HL-60 (cell line): Measurements from ENCODE around the gene FOXC2.

Experiments
- DNase-seq, 2 experiments: peaks; one replicate each; pipeline ENCODE4 v3.0.0-alpha.2; 2010 to 2020; ENCODE audit warnings: low read depth in 1 of 2, low spot score in 1 of 2
- H3K27ac ChIP-seq: fragments of 250-450 bp; sonication (Bioruptor Pico); replicated peaks from 2 replicates; pipeline ENCODE4 v1.5.1; 2020; ENCODE audit warnings: mild to moderate bottlenecking, moderate library complexity
- H3K27me3 ChIP-seq: fragments of 250-450 bp; sonication (Bioruptor Pico); 2 replicates; pipeline ENCODE4 v1.5.1; 2021; ENCODE audit warnings: mild to moderate bottlenecking, moderate library complexity; ENCODE audit not compliant: insufficient read depth, poor library complexity, severe bottlenecking
- H3K4me3 ChIP-seq: replicated peaks from 2 replicates; pipeline ENCODE4 v1.5.1; 2011; ENCODE audit warnings: mild to moderate bottlenecking, control low read depth, low read length; ENCODE audit not compliant: insufficient read depth
- GABPA ChIP-seq: IDR thresholded peaks from 2 replicates; pipeline ENCODE4 v1.6.1; 2012; ENCODE audit warnings: low read depth
- POLR2AphosphoS5 ChIP-seq: IDR thresholded peaks from 2 replicates; pipeline ENCODE4 v1.6.1; 2012; ENCODE audit warnings: low read depth
- SPI1 ChIP-seq: IDR thresholded peaks from 2 replicates; pipeline ENCODE4 v1.6.1; 2012; ENCODE audit warnings: low read depth, mild to moderate bottlenecking, borderline replicate concordance
- TF ChIP-seq, protein P1 (sequence below): IDR thresholded peaks from one replicate; pipeline ENCODE4 v1.5.1; 2011; ENCODE audit warnings: low read length, control low read depth, inconsistent platforms; ENCODE audit not compliant: insufficient read depth
- TF ChIP-seq, protein P2 (sequence below): IDR thresholded peaks from 2 replicates; pipeline ENCODE4 v1.6.1; 2012; ENCODE audit warnings: low read depth; ENCODE audit not compliant: insufficient replicate concordance

Gene FOXC2

DNA sequence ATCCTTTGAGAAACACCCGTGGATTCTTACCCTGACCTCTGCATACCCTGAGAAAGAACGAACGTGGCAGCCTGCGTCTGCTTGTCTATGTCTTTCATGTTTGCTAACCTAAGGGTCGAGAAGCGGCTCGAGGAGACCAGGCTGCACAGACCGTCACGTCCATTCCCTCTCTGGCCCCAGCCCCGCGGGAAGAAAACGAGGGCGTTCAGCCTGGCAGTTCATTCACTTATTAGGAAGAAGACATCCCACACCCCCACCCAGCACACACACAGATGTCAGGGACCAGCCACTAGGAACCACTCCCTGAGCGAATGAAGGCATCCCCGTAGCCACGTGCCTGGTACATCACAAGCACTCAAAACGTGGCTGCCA is 10.9 kb upstream of the FOXC2 start:
- no peak overlapping the region for H3K27ac ChIP-seq

DNA sequence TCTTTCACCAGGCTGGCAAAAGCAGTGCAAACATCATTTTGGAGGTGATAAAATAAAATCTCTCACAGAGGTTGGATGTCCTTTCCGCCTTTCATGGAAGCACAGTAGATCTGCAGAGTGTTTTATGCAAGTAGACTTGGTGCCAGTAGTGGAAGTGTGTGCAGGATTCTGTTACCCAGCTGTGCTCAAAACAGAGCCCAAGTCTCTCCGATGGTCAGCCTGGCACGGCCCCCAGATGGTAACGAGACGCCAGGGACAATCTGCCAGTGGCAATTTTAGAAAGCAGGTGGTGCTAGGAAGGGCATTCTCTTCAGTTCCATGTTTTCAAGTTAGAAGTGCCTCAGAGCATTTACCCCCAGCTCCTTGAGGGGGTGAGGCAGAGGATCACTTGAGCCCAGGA is 10.1 kb upstream of the FOXC2 start:
- no peak overlapping the region for H3K4me3 ChIP-seq
- no peak for DNase-seq
- no peak for TF ChIP-seq POLR2AphosphoS5
- no peak for TF ChIP-seq SPI1
- no peak for TF ChIP-seq GABPA
- TF ChIP-seq, protein P1, sequence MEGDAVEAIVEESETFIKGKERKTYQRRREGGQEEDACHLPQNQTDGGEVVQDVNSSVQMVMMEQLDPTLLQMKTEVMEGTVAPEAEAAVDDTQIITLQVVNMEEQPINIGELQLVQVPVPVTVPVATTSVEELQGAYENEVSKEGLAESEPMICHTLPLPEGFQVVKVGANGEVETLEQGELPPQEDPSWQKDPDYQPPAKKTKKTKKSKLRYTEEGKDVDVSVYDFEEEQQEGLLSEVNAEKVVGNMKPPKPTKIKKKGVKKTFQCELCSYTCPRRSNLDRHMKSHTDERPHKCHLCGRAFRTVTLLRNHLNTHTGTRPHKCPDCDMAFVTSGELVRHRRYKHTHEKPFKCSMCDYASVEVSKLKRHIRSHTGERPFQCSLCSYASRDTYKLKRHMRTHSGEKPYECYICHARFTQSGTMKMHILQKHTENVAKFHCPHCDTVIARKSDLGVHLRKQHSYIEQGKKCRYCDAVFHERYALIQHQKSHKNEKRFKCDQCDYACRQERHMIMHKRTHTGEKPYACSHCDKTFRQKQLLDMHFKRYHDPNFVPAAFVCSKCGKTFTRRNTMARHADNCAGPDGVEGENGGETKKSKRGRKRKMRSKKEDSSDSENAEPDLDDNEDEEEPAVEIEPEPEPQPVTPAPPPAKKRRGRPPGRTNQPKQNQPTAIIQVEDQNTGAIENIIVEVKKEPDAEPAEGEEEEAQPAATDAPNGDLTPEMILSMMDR = no peak
- TF ChIP-seq, protein P2, sequence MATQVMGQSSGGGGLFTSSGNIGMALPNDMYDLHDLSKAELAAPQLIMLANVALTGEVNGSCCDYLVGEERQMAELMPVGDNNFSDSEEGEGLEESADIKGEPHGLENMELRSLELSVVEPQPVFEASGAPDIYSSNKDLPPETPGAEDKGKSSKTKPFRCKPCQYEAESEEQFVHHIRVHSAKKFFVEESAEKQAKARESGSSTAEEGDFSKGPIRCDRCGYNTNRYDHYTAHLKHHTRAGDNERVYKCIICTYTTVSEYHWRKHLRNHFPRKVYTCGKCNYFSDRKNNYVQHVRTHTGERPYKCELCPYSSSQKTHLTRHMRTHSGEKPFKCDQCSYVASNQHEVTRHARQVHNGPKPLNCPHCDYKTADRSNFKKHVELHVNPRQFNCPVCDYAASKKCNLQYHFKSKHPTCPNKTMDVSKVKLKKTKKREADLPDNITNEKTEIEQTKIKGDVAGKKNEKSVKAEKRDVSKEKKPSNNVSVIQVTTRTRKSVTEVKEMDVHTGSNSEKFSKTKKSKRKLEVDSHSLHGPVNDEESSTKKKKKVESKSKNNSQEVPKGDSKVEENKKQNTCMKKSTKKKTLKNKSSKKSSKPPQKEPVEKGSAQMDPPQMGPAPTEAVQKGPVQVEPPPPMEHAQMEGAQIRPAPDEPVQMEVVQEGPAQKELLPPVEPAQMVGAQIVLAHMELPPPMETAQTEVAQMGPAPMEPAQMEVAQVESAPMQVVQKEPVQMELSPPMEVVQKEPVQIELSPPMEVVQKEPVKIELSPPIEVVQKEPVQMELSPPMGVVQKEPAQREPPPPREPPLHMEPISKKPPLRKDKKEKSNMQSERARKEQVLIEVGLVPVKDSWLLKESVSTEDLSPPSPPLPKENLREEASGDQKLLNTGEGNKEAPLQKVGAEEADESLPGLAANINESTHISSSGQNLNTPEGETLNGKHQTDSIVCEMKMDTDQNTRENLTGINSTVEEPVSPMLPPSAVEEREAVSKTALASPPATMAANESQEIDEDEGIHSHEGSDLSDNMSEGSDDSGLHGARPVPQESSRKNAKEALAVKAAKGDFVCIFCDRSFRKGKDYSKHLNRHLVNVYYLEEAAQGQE = no peak
- no peak overlapping the region for H3K27ac ChIP-seq
- H3K27me3 ChIP-seq = no peaks in the 10 kb centered on the region

More for the DNA sequence above, 10.9 kb upstream of the FOXC2 start:
- H3K4me3 ChIP-seq = peak overlapping the region; percentile 75
- H3K27me3 ChIP-seq = no peaks in the 10 kb centered on the region
- no peak for DNase-seq
- TF ChIP-seq, protein P2 = no peak
- TF ChIP-seq POLR2AphosphoS5 (no peak), SPI1 (no peak), GABPA (no peak)
- TF ChIP-seq, protein P1 = no peak

GRCh38 chr16:86557587-86557986 is 9.0 kb upstream of the FOXC2 start:
- H3K27me3 ChIP-seq = no peaks in the 10 kb centered on the region
- no peak for DNase-seq
- TF ChIP-seq, protein P2 = no peak
- TF ChIP-seq, protein P1 = no peak
- no peak for TF ChIP-seq SPI1
- TF ChIP-seq POLR2AphosphoS5 = no peak
- no peak for TF ChIP-seq GABPA
- H3K4me3 ChIP-seq = no peak overlapping the region
- H3K27ac ChIP-seq = no peak overlapping the region
